Panc1 (cell line): ENCODE measurements around the gene FAM110A.

Experiments used
- CTCF ChIP-seq: fragments of 450-650 bp; IDR thresholded peaks from 2 replicates; pipeline ENCODE4 v1.5.1; 2017; ENCODE audit warnings: mild to moderate bottlenecking
- POLR2AphosphoS5 ChIP-seq: IDR thresholded peaks from 2 replicates; pipeline ENCODE4 v1.6.1; 2012; ENCODE audit warnings: mild to moderate bottlenecking, low read depth, low read length, moderate library complexity
- SIN3A ChIP-seq: IDR thresholded peaks from 2 replicates; pipeline ENCODE4 v1.6.1; 2012; ENCODE audit warnings: low read depth, mild to moderate bottlenecking, low read length, moderate library complexity, borderline replicate concordance; ENCODE audit not compliant: insufficient read depth
- TF ChIP-seq, protein P1 (sequence below), 2 experiments: IDR thresholded peaks; 2 replicates each; pipeline ENCODE4 v1.6.1; 2011 to 2012; ENCODE audit warnings: low read depth in 2 of 2, control low read depth in 1 of 2, low read length in 1 of 2, mild to moderate bottlenecking in 1 of 2, moderate library complexity in 1 of 2; ENCODE audit not compliant: insufficient read depth in 1 of 2

GRCh38 chr20:805713-806112, 27.8 kb upstream of the FAM110A start:
- TF ChIP-seq CTCF = no peak
- TF ChIP-seq, protein P1, sequence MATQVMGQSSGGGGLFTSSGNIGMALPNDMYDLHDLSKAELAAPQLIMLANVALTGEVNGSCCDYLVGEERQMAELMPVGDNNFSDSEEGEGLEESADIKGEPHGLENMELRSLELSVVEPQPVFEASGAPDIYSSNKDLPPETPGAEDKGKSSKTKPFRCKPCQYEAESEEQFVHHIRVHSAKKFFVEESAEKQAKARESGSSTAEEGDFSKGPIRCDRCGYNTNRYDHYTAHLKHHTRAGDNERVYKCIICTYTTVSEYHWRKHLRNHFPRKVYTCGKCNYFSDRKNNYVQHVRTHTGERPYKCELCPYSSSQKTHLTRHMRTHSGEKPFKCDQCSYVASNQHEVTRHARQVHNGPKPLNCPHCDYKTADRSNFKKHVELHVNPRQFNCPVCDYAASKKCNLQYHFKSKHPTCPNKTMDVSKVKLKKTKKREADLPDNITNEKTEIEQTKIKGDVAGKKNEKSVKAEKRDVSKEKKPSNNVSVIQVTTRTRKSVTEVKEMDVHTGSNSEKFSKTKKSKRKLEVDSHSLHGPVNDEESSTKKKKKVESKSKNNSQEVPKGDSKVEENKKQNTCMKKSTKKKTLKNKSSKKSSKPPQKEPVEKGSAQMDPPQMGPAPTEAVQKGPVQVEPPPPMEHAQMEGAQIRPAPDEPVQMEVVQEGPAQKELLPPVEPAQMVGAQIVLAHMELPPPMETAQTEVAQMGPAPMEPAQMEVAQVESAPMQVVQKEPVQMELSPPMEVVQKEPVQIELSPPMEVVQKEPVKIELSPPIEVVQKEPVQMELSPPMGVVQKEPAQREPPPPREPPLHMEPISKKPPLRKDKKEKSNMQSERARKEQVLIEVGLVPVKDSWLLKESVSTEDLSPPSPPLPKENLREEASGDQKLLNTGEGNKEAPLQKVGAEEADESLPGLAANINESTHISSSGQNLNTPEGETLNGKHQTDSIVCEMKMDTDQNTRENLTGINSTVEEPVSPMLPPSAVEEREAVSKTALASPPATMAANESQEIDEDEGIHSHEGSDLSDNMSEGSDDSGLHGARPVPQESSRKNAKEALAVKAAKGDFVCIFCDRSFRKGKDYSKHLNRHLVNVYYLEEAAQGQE (IDR thresholded peaks at IDR 0.05; ENCODE audit: insufficient read depth in 1 of 2, low read depth in 2 of 2, low read length in 1 of 2) = no peak
- TF ChIP-seq POLR2AphosphoS5 = no peak
- no peak for TF ChIP-seq SIN3A
